Fibroblast of lung (primary cell): ENCODE results near the gene AATK. TPM values are rescaled to one million over a fixed set of nuclear protein-coding genes. Genes with fewer than 3 reads are reported as not detected.

Experiments
- DNase-seq, 2 donors: peaks; one replicate each; pipeline versions ENCODE4 v3.0.0 to v3.0.0-alpha.2; 2010; ENCODE audit warnings: low read depth in 2 of 2
- H2AFZ ChIP-seq: 2 replicates; pipeline ENCODE4 v1.5.1; 2012; ENCODE audit warnings: low read length, control low read depth, inconsistent platforms
- H3K27ac ChIP-seq: 2 replicates; pipeline ENCODE4 v1.5.1; 2011; ENCODE audit warnings: low read length, control low read depth; ENCODE audit not compliant: insufficient read depth
- H3K27me3 ChIP-seq: 2 replicates; pipeline ENCODE4 v1.5.1; 2011; ENCODE audit warnings: mild to moderate bottlenecking, low read length; ENCODE audit not compliant: control insufficient read depth, insufficient read depth
- H3K36me3 ChIP-seq: 2 replicates; pipeline ENCODE4 v1.5.1; 2011; ENCODE audit warnings: low read length; ENCODE audit not compliant: control insufficient read depth, insufficient read depth
- H3K4me1 ChIP-seq: 2 replicates; pipeline ENCODE4 v1.5.1; 2011; ENCODE audit warnings: low read length; ENCODE audit not compliant: control insufficient read depth, insufficient read depth; ENCODE audit errors: extremely low read depth
- H3K4me2 ChIP-seq: 2 replicates; pipeline ENCODE4 v1.5.1; 2011; ENCODE audit warnings: low read length, control low read depth; ENCODE audit not compliant: insufficient read depth; ENCODE audit errors: extremely low read depth
- H3K4me3 ChIP-seq, 4 experiments: fragments of 200-600 bp in 1 of 4; sonication (generic) in 1 of 4; replicated peaks in 1 of 4; 2 replicates each; pipeline ENCODE4 v1.5.1; 2011 to 2016; ENCODE audit warnings: low read length in 4 of 4, low read depth in 3 of 4, mild to moderate bottlenecking in 3 of 4, control low read depth in 2 of 4, inconsistent platforms in 1 of 4, mixed read lengths in 1 of 4; ENCODE audit not compliant: insufficient read depth in 1 of 4; ENCODE audit errors: control extremely low read depth in 1 of 4
- H3K79me2 ChIP-seq: 2 replicates; pipeline ENCODE4 v1.5.1; 2012; ENCODE audit warnings: mild to moderate bottlenecking, low read length, inconsistent platforms; ENCODE audit not compliant: control insufficient read depth, insufficient read depth
- H3K9ac ChIP-seq: 2 replicates; pipeline ENCODE4 v1.5.1; 2011; ENCODE audit warnings: mild to moderate bottlenecking, low read length, control low read depth; ENCODE audit not compliant: insufficient read depth
- H3K9me3 ChIP-seq: 2 replicates; pipeline ENCODE4 v1.5.1; 2012; ENCODE audit warnings: low read depth, low read length; ENCODE audit not compliant: control insufficient read depth, insufficient read depth
- H4K20me1 ChIP-seq: 2 replicates; pipeline ENCODE4 v1.5.1; 2011; ENCODE audit warnings: low read length; ENCODE audit not compliant: control insufficient read depth, insufficient read depth; ENCODE audit errors: extremely low read depth
- EZH2 ChIP-seq: IDR thresholded peaks from 2 replicates; pipeline ENCODE4 v1.5.1; 2012; ENCODE audit warnings: low read length, control low read depth, mild to moderate bottlenecking; ENCODE audit errors: missing control alignments
- polyA plus RNA-seq, 2 donors: library from polyadenylated mRNA; depleted of rRNA in 1 of 2; stranded (reverse) in 1 of 2; unstranded in 1 of 2; fragments of >200 nt; gene quantifications; 2 replicates each; pipeline ENCODE4 v1.2.1, GENCODE V29; 2011 to 2012; ENCODE audit warnings: missing spikeins in 1 of 2
- total RNA-seq: library from RNA; depleted of rRNA; stranded (reverse); fragments of >200 nt; gene quantifications from 2 replicates; pipeline ENCODE4 v1.2.1, GENCODE V29; 2014
- TF ChIP-seq, protein P1 (sequence below), 2 donors: IDR thresholded peaks in 1 of 2; conservative IDR thresholded peaks in 1 of 2; 1 replicate in 1 of 2; 2 replicates in 1 of 2; pipeline ENCODE4 v1.5.1; 2011 to 2012; ENCODE audit warnings: low read length in 2 of 2, control low read depth in 1 of 2, inconsistent platforms in 1 of 2, low read depth in 1 of 2, mild to moderate bottlenecking in 1 of 2

Gene AATK
- total and polyA plus RNA-seq, 2 donors (not counting 1 experiment from before 2014, with no cell fraction given), result 0.16 to 0.50 TPM

- TF ChIP-seq, protein P1, sequence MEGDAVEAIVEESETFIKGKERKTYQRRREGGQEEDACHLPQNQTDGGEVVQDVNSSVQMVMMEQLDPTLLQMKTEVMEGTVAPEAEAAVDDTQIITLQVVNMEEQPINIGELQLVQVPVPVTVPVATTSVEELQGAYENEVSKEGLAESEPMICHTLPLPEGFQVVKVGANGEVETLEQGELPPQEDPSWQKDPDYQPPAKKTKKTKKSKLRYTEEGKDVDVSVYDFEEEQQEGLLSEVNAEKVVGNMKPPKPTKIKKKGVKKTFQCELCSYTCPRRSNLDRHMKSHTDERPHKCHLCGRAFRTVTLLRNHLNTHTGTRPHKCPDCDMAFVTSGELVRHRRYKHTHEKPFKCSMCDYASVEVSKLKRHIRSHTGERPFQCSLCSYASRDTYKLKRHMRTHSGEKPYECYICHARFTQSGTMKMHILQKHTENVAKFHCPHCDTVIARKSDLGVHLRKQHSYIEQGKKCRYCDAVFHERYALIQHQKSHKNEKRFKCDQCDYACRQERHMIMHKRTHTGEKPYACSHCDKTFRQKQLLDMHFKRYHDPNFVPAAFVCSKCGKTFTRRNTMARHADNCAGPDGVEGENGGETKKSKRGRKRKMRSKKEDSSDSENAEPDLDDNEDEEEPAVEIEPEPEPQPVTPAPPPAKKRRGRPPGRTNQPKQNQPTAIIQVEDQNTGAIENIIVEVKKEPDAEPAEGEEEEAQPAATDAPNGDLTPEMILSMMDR (conservative IDR thresholded peaks at IDR 0.05 in 1 of 2, IDR thresholded peaks at IDR 0.05 in 1 of 2; ENCODE audit: low read depth in 1 of 2, low read length in 2 of 2), result no peak
- TF ChIP-seq EZH2, result no peak
- Histone ChIP-seq H2AFZ (no peak overlapping the region), H3K4me2 (no peak overlapping the region), H3K9ac (no peak overlapping the region), H4K20me1 (no peaks in the 10 kb centered on the region), H3K27me3 (no peaks in the 10 kb centered on the region), H3K4me1 (no peaks in the 10 kb centered on the region), H3K36me3 (no peaks in the 10 kb centered on the region), H3K9me3 (no peaks in the 10 kb centered on the region), H3K27ac (no peak overlapping the region), H3K79me2 (no peaks in the 10 kb centered on the region), H3K4me3 (no peak overlapping the region)
- no peak for DNase-seq
Measured at GRCh38 chr17:81132770-81133723, 33.0 kb downstream of the AATK start.

GRCh38 chr17:81132197-81132540 is 33.9 kb downstream of the AATK start:
- no peaks in the 10 kb centered on the region for H3K27me3 ChIP-seq
- H3K4me3 ChIP-seq, result no peak overlapping the region
- H3K27ac ChIP-seq, result no peak overlapping the region
- no peak overlapping the region for H2AFZ ChIP-seq
- no peaks in the 10 kb centered on the region for H3K9me3 ChIP-seq
- H3K4me1 ChIP-seq, result no peaks in the 10 kb centered on the region
- DNase-seq, result no peak
- no peaks in the 10 kb centered on the region for H3K79me2 ChIP-seq
- H3K36me3 ChIP-seq, result no peaks in the 10 kb centered on the region
- no peak overlapping the region for H3K9ac ChIP-seq
- TF ChIP-seq EZH2, result no peak
- TF ChIP-seq, protein P1 (conservative IDR thresholded peaks at IDR 0.05 in 1 of 2, IDR thresholded peaks at IDR 0.05 in 1 of 2; ENCODE audit: low read depth in 1 of 2, low read length in 2 of 2), result no peak
- H4K20me1 ChIP-seq, result no peaks in the 10 kb centered on the region
- H3K4me2 ChIP-seq, result no peak overlapping the region

GRCh38 chr17:81131486-81132196 is 34.4 kb downstream of the AATK start:
- Histone ChIP-seq H2AFZ (no peak overlapping the region), H3K79me2 (no peaks in the 10 kb centered on the region), H4K20me1 (no peaks in the 10 kb centered on the region), H3K9me3 (no peaks in the 10 kb centered on the region), H3K36me3 (no peaks in the 10 kb centered on the region), H3K4me3 (no peak overlapping the region), H3K27me3 (no peaks in the 10 kb centered on the region), H3K4me1 (no peaks in the 10 kb centered on the region), H3K9ac (no peak overlapping the region), H3K27ac (no peak overlapping the region), H3K4me2 (no peak overlapping the region)
- TF ChIP-seq EZH2, result no peak
- TF ChIP-seq, protein P1 (conservative IDR thresholded peaks at IDR 0.05 in 1 of 2, IDR thresholded peaks at IDR 0.05 in 1 of 2; ENCODE audit: low read depth in 1 of 2, low read length in 2 of 2), result no peak
- no peak for DNase-seq
